Prostate gland (tissue), 2 donors: ENCODE measurements around the gene STMND1. TPM values are rescaled to one million over a fixed set of nuclear protein-coding genes. Genes with fewer than 3 reads are reported as not detected.

Source experiments
- DNase-seq: peaks from one replicate; pipeline ENCODE4 v3.0.0-alpha.2; 2019; ENCODE audit warnings: low spot score
- H3K27ac ChIP-seq, 2 donors: fragments of 200-600 bp; sonication (generic); 2 replicates each; pipeline ENCODE4 v1.5.1; 2017 to 2019
- H3K27me3 ChIP-seq: fragments of 200-600 bp; sonication (generic); replicated peaks from 2 replicates; pipeline ENCODE4 v1.5.1; 2019; ENCODE audit not compliant: insufficient read depth
- H3K36me3 ChIP-seq, 2 donors: fragments of 200-600 bp; sonication (generic); 1 replicate in 1 of 2; 2 replicates in 1 of 2; pipeline versions ENCODE4 v1.5.1 to v1.8.1; 2017 to 2019
- H3K4me1 ChIP-seq: fragments of 200-600 bp; sonication (generic); replicated peaks from 2 replicates; pipeline ENCODE4 v1.5.1; 2019
- H3K4me3 ChIP-seq, 2 donors: fragments of 200-600 bp; sonication (generic); 2 replicates each; pipeline ENCODE4 v1.5.1; 2017 to 2019
- H3K9me3 ChIP-seq: fragments of 200-600 bp; sonication (generic); 2 replicates; pipeline ENCODE4 v1.5.1; 2017
- POLR2A ChIP-seq: fragments of 450-650 bp; IDR thresholded peaks from one replicate; pipeline ENCODE4 v1.6.1; 2016; ENCODE audit warnings: antibody characterized with exemption, mild to moderate bottlenecking
- POLR2AphosphoS5 ChIP-seq: sonication (generic); formaldehyde crosslinking; IDR thresholded peaks from one replicate; pipeline ENCODE4 v1.6.1; 2017; ENCODE audit warnings: antibody characterized with exemption
- WGBS: methylation state at CpG from one replicate; pipeline ENCODE4 v1.1.5; 2018; 5-methylcytosine and 5-hydroxymethylcytosine counted together
- intact Hi-C: fragments of 100-400 bp; cut with DNase I; formaldehyde crosslinking; loops from one replicate; pipeline ENCODE4 v1.14.2; 2022
- total RNA-seq, 2 donors: library from RNA; depleted of rRNA; stranded (reverse); fragments of >200 nt; gene quantifications; one replicate each; pipeline ENCODE4 v1.1.0, GENCODE V29; 2016
- TF ChIP-seq, protein P1 (sequence below), 4 experiments: fragments of 200-600 bp in 2 of 4; fragments of 450-650 bp in 2 of 4; sonication (generic) in 2 of 4; IDR thresholded peaks; 1 replicate in 3 of 4; 2 replicates in 1 of 4; pipeline ENCODE4 v1.5.1; 2016 to 2019; ENCODE audit warnings: antibody characterized with exemption in 4 of 4, mild to moderate bottlenecking in 2 of 4, moderate library complexity in 2 of 4

The STMND1 gene
- total RNA-seq, 2 donors from 2014 or later: 15.6 TPM; not detected in 1

DNA sequence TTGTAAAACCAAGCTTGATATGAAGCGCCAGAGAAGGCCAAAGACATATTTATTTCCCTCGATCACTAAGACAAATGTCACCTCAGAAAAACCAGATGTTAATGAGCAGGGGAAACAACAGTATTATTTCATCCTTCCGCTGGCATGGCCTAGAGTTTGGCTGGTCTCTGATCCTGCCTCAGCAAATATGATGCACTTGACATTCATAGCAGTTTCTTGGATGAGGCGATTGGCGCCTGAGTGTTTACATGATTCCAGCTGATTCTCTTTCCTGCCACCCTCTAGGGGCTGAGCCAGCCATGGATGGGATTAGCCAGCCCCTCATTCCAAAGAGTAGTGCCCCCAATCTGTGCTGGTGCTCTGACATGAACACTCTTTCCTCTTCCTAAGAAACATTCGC lies 67.9 kb downstream of the STMND1 start:
- intact Hi-C loops: loop anchor here (10.0 kb wide), 1 partner anchor 115 kb away; the partner anchor contains the start of gene RBM24
- Histone ChIP-seq H3K27me3 (no peaks in the 10 kb centered on the region), H3K36me3 (no peaks in the 10 kb centered on the region), H3K27ac (no peak overlapping the region), H3K9me3 (no peaks in the 10 kb centered on the region), H3K4me1 (no peaks in the 10 kb centered on the region), H3K4me3 (no peak overlapping the region)
- no peak for TF ChIP-seq POLR2A
- TF ChIP-seq POLR2AphosphoS5: no peak
- TF ChIP-seq, protein P1, sequence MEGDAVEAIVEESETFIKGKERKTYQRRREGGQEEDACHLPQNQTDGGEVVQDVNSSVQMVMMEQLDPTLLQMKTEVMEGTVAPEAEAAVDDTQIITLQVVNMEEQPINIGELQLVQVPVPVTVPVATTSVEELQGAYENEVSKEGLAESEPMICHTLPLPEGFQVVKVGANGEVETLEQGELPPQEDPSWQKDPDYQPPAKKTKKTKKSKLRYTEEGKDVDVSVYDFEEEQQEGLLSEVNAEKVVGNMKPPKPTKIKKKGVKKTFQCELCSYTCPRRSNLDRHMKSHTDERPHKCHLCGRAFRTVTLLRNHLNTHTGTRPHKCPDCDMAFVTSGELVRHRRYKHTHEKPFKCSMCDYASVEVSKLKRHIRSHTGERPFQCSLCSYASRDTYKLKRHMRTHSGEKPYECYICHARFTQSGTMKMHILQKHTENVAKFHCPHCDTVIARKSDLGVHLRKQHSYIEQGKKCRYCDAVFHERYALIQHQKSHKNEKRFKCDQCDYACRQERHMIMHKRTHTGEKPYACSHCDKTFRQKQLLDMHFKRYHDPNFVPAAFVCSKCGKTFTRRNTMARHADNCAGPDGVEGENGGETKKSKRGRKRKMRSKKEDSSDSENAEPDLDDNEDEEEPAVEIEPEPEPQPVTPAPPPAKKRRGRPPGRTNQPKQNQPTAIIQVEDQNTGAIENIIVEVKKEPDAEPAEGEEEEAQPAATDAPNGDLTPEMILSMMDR (IDR thresholded peaks at IDR 0.05): no peak
- DNase-seq: no peak
- WGBS: 70% methylated on average over 6 of the region's 6 CpGs

GRCh38 chr6:17172836-17173470 lies 71.1 kb downstream of the STMND1 start:
- no peaks in the 10 kb centered on the region for H3K27me3 ChIP-seq
- H3K9me3 ChIP-seq: no peaks in the 10 kb centered on the region
- H3K4me3 ChIP-seq: no peak overlapping the region
- 58% methylated on average over 4 of the region's 4 CpGs for WGBS
- no peaks in the 10 kb centered on the region for H3K36me3 ChIP-seq
- no peak overlapping the region for H3K27ac ChIP-seq
- TF ChIP-seq POLR2AphosphoS5: no peak
- no peak for TF ChIP-seq POLR2A
- H3K4me1 ChIP-seq: no peaks in the 10 kb centered on the region
- intact Hi-C loops: no loop called here
- DNase-seq: no peak

DNA sequence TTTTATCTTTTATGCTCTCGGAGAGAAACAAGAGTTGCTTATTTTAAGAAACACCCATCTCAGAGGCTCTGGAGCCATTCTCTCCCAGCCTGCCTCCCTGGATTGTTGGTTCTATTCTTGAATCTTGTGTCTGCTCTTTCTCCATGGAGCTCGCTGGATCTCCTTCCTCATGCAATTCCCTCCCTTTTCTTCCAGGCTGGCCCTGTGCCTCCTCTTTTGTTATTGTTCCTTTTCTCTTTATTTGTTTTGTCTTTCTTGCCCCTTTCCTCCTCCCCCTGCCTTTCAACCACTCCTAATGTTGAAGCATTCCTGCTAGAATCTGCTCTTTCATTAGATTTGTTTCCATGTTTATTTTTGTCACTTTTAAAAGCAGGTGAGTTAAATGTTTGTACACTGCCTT lies 76.5 kb downstream of the STMND1 start:
- H3K4me3 ChIP-seq: no peak overlapping the region
- WGBS: 29% methylated on average over 2 of the region's 2 CpGs
- no peaks in the 10 kb centered on the region for H3K36me3 ChIP-seq
- TF ChIP-seq, protein P1 (IDR thresholded peaks at IDR 0.05): no peak
- no peak for TF ChIP-seq POLR2AphosphoS5
- H3K27me3 ChIP-seq: no peaks in the 10 kb centered on the region
- peaks cover 2% of the 10 kb centered on the region for H3K4me1 ChIP-seq
- no peak overlapping the region for H3K27ac ChIP-seq
- no peaks in the 10 kb centered on the region for H3K9me3 ChIP-seq
- no peak for DNase-seq
- intact Hi-C loops: no loop called here

- Histone ChIP-seq H3K4me3 (no peak overlapping the region), H3K9me3 (no peaks in the 10 kb centered on the region), H3K27me3 (no peaks in the 10 kb centered on the region), H3K36me3 (no peaks in the 10 kb centered on the region), H3K27ac (no peak overlapping the region), H3K4me1 (peaks cover 2% of the 10 kb centered on the region)
- TF ChIP-seq POLR2AphosphoS5 (no peak), POLR2A (no peak)
- TF ChIP-seq, protein P1 (IDR thresholded peaks at IDR 0.05): no peak
- DNase-seq: no peak
- intact Hi-C loops: no loop called here
- WGBS: 23% methylated on average over 1 of the region's 1 CpG
Observed at GRCh38 chr6:17178754-17179529, 77.1 kb downstream of the STMND1 start.

- Histone ChIP-seq H3K4me3 (no peak overlapping the region), H3K27ac (no peak overlapping the region), H3K9me3 (no peaks in the 10 kb centered on the region), H3K27me3 (no peaks in the 10 kb centered on the region), H3K4me1 (peaks cover 2% of the 10 kb centered on the region), H3K36me3 (no peaks in the 10 kb centered on the region)
- intact Hi-C loops: no loop called here
- TF ChIP-seq, protein P1 (IDR thresholded peaks at IDR 0.05): no peak
- no peak for TF ChIP-seq POLR2AphosphoS5
- TF ChIP-seq POLR2A: no peak
- 90% methylated on average over 5 of the region's 5 CpGs for WGBS
- DNase-seq: no peak
Observed at GRCh38 chr6:17179530-17180073, 77.8 kb downstream of the STMND1 start.

Other genes with a start within 250 kb of the STMND1 start
- 10 to 100 TPM in 1 of 2 donors, 1 to 10 TPM in 1; 4.4 to 13.8 TPM for gene RBM24, start 179.3 kb downstream of the STMND1 start, total RNA-seq